Rectal smooth muscle tissue (tissue), 1 donor: ENCODE measurements around the gene GPSM1.
"Not testable (repeated sequence)": the region's sequence is repeated elsewhere in the genome, so short reads cannot be mapped to it uniquely, and the experiment has no call there.

Experiments used
- H3K27ac ChIP-seq: one replicate; pipeline ENCODE4 v1.7.0; 2013; ENCODE audit warnings: low read depth, low read length, inconsistent platforms
- H3K27me3 ChIP-seq: one replicate; pipeline ENCODE4 v1.7.0; 2013; ENCODE audit warnings: low read length; ENCODE audit not compliant: control insufficient read depth, insufficient read depth
- H3K36me3 ChIP-seq: one replicate; pipeline ENCODE4 v1.7.0; 2013; ENCODE audit warnings: low read length; ENCODE audit not compliant: control insufficient read depth, insufficient read depth
- H3K4me1 ChIP-seq: one replicate; pipeline ENCODE4 v1.7.0; 2013; ENCODE audit warnings: low read length; ENCODE audit not compliant: control insufficient read depth, insufficient read depth
- H3K4me3 ChIP-seq: one replicate; pipeline ENCODE4 v1.7.0; 2013; ENCODE audit warnings: low read length
- H3K9ac ChIP-seq: one replicate; pipeline ENCODE4 v1.7.0; 2013; ENCODE audit warnings: low read length

Gene GPSM1

GRCh38 chr9:136403538-136403914 is 76.2 kb downstream of the GPSM1 start:
- Histone ChIP-seq H3K36me3 (peaks cover 13% of the 10 kb centered on the region), H3K9ac (no peak overlapping the region), H3K27me3 (no peaks in the 10 kb centered on the region), H3K4me3 (peak overlapping the region; percentile 7), H3K27ac (no peak overlapping the region), H3K4me1 (peaks cover 6% of the 10 kb centered on the region)

- Histone ChIP-seq H3K4me3 (peak overlapping the region; percentile 7), H3K27ac (no peak overlapping the region), H3K36me3 (peaks cover 13% of the 10 kb centered on the region), H3K9ac (no peak overlapping the region), H3K4me1 (peaks cover 4% of the 10 kb centered on the region), H3K27me3 (no peaks in the 10 kb centered on the region)
Observed at GRCh38 chr9:136403915-136404800, 76.8 kb downstream of the GPSM1 start.

- Histone ChIP-seq H3K9ac (no peak overlapping the region), H3K4me1 (peaks cover under 1% of the 10 kb centered on the region), H3K27ac (no peak overlapping the region), H3K27me3 (no peaks in the 10 kb centered on the region), H3K4me3 (no peak overlapping the region), H3K36me3 (peaks cover 13% of the 10 kb centered on the region)
Observed at GRCh38 chr9:136404801-136405136, 77.4 kb downstream of the GPSM1 start.

GRCh38 chr9:136405481-136405880 is 78.1 kb downstream of the GPSM1 start:
- Histone ChIP-seq H3K27ac (no peak overlapping the region), H3K36me3 (peaks cover 13% of the 10 kb centered on the region), H3K9ac (no peak overlapping the region), H3K27me3 (no peaks in the 10 kb centered on the region), H3K4me1 (peaks cover 3% of the 10 kb centered on the region), H3K4me3 (no peak overlapping the region)

GRCh38 chr9:136405904-136406303 is 78.6 kb downstream of the GPSM1 start:
- peaks cover 13% of the 10 kb centered on the region for H3K36me3 ChIP-seq
- not testable (repeated sequence) for H3K27ac ChIP-seq, H3K9ac ChIP-seq, H3K27me3 ChIP-seq, H3K4me1 ChIP-seq, H3K4me3 ChIP-seq

GRCh38 chr9:136407061-136407460 is 79.7 kb downstream of the GPSM1 start:
- not testable (repeated sequence) for H3K27me3 ChIP-seq, H3K4me3 ChIP-seq, H3K9ac ChIP-seq, H3K27ac ChIP-seq
- Histone ChIP-seq H3K4me1 (peaks cover 11% of the 10 kb centered on the region), H3K36me3 (peaks cover 13% of the 10 kb centered on the region)

- peaks cover 16% of the 10 kb centered on the region for H3K36me3 ChIP-seq
- H3K27me3 ChIP-seq, result no peaks in the 10 kb centered on the region
- H3K4me3 ChIP-seq, result no peak overlapping the region
- no peak overlapping the region for H3K27ac ChIP-seq
- no peak overlapping the region for H3K9ac ChIP-seq
- peaks cover 11% of the 10 kb centered on the region for H3K4me1 ChIP-seq
Observed at GRCh38 chr9:136407911-136408310, 80.6 kb downstream of the GPSM1 start.
